ENCODE results near the gene CRTAP.
"Not testable (repeated sequence)": the region's sequence is repeated elsewhere in the genome, so short reads cannot be mapped to it uniquely, and the experiment has no call there.

The CRTAP gene

GRCh38 chr3:33089515-33089914 is 24.3 kb upstream of the CRTAP start:
- DNase-seq = no peak
- TF ChIP-seq POLR2A (IDR thresholded peaks at IDR 0.05; ENCODE audit: low read length) = no peak
- no peak for TF ChIP-seq GATA1 (IDR thresholded peaks at IDR 0.05; ENCODE audit: low read depth, low read length)

DNA sequence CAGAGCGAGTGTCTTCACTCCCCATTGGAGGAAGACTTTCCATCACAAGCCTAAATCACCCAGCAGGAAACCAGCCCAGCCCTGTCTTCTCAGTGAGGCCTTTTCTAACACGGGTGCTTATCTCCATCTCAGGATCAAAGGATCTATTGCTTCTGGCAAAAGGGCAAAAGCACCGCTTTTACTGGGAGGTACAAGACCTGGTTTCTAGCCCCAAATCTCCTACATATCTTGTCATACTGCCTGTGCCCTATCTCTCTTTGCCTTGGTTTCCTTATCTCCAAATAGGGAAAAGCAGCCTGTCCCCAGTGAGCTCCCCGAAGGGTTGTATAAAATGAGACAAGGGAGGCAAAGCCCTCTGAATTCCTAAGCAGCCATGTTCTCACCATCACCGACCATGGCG is 22.1 kb upstream of the CRTAP start:
- TF ChIP-seq GATA1 (IDR thresholded peaks at IDR 0.05; ENCODE audit: low read depth, low read length) (no peak), POLR2A (IDR thresholded peaks at IDR 0.05; ENCODE audit: low read length) (no peak)
- DNase-seq = peak; percentile 52 to 80

GRCh38 chr3:33092496-33093254 is 21.1 kb upstream of the CRTAP start:
- no peak for TF ChIP-seq POLR2A (IDR thresholded peaks at IDR 0.05; ENCODE audit: low read length)
- no peak for TF ChIP-seq GATA1 (IDR thresholded peaks at IDR 0.05; ENCODE audit: low read depth, low read length)
- DNase-seq = peak in 1 of 2 experiments; percentile 7

- TF ChIP-seq GATA1 (IDR thresholded peaks at IDR 0.05; ENCODE audit: low read depth, low read length) (no peak), POLR2A (IDR thresholded peaks at IDR 0.05; ENCODE audit: low read length) (no peak)
- peak; percentile 44 to 59 for DNase-seq
Measured at GRCh38 chr3:33093847-33094246, 20.0 kb upstream of the CRTAP start.

- TF ChIP-seq GATA1 (IDR thresholded peaks at IDR 0.05; ENCODE audit: low read depth, low read length) = no peak
- no peak for TF ChIP-seq POLR2A (IDR thresholded peaks at IDR 0.05; ENCODE audit: low read length)
- peak in 1 of 2 experiments; percentile 43 for DNase-seq
Measured at GRCh38 chr3:33095436-33095835, 18.4 kb upstream of the CRTAP start.

- TF ChIP-seq GATA1 (IDR thresholded peaks at IDR 0.05; ENCODE audit: low read depth, low read length) = no peak
- no peak for TF ChIP-seq POLR2A (IDR thresholded peaks at IDR 0.05; ENCODE audit: low read length)
- peak; percentile 82 to 87 for DNase-seq
Measured at GRCh38 chr3:33096093-33096868, 17.5 kb upstream of the CRTAP start.

DNA sequence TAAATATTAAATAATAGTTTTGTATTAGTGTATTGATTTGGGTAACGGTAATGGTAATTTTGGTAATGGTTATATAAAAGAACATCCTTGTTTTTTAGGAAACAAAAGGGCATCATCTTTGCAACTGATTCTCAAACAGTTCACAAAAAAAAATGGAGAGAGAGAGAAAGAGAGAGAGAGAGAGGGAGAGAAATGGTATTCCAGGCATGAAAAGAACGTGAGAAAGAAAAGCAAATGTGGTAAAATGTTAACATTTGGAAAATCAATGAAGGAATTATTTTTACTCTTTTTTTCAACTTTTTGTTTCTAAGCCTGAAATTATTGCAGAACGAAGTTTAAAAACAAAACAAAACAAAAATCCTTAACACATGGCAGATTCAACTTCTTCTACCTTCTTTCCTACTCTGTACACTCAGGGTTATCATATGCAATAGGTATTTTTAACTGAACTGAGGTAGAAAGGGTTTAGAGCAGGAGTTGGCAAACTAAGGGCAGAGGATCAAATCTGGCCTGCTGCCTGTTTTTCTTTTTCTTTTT is 14.6 kb upstream of the CRTAP start:
- no peak for TF ChIP-seq GATA1 (IDR thresholded peaks at IDR 0.05; ENCODE audit: low read depth, low read length)
- TF ChIP-seq POLR2A (IDR thresholded peaks at IDR 0.05; ENCODE audit: low read length) = no peak
- DNase-seq = no peak

DNA sequence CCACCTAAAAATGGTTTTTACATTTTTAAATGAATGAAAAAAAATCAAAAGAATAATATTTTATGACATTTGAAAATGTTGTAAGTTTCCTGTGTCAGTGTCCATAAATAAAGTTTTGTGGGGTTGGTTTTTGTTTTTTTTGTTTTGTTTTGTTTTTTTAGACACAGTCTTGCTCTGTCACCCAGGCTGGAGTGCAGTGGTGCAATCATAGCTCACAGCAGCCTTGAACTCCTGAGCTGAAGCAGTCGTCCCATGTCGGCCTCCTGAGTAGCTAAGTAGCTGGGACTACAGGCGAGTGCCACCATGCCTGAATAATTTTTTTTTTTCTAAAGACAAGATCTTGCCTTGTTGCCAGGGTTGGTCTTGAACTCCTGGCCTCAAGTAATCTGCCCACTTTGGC is 14.1 kb upstream of the CRTAP start:
- peak in 1 of 2 experiments; percentile 23 for DNase-seq
- TF ChIP-seq GATA1 (IDR thresholded peaks at IDR 0.05; ENCODE audit: low read depth, low read length) = no peak
- no peak for TF ChIP-seq POLR2A (IDR thresholded peaks at IDR 0.05; ENCODE audit: low read length)

GRCh38 chr3:33100229-33100628 is 13.6 kb upstream of the CRTAP start:
- no peak for TF ChIP-seq GATA1 (IDR thresholded peaks at IDR 0.05; ENCODE audit: low read depth, low read length)
- no peak for TF ChIP-seq POLR2A (IDR thresholded peaks at IDR 0.05; ENCODE audit: low read length)
- DNase-seq = peak in 1 of 2 experiments; percentile 23

DNA sequence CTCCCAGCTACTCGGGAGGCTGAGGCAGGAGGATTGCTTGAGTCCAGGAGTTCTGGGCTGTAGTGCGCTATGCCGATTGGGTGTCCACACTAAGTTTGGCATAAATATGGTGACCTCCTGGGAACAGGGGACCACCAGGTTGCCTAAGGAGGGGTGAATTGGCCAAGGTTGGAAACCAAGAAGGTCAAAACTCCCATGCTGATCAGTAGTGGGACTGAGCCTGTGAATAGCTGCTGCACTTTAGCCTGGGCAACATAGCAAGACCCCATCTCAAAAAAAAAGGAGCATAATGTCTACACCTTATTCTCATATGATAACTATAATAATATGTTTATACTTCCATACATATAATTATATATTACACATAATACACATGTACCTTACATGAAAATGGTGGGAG is 10.8 kb upstream of the CRTAP start:
- no peak for DNase-seq
- TF ChIP-seq POLR2A (IDR thresholded peaks at IDR 0.05; ENCODE audit: low read length) (no peak), GATA1 (IDR thresholded peaks at IDR 0.05; ENCODE audit: low read depth, low read length) (no peak)

DNA sequence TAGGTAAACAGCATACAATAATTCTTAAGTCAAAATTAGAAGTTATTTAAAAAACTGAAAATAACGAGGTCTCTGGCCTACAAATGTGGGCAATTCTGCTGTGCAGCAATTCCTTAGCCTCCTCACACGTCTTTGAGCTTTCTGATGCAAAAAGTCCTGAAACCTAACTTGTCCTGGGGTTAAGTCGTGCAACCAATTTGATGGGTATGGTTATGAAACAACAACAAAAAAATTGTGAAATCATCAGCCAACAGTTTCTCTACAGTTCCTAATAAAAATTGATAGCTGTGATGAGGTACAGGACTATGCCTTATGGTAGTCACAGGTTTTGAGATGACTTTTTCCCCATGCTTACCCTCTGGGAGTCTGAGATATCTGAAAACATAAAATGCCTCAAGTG is 10.3 kb upstream of the CRTAP start:
- DNase-seq = no peak
- TF ChIP-seq POLR2A (IDR thresholded peaks at IDR 0.05; ENCODE audit: low read length) (no peak), GATA1 (IDR thresholded peaks at IDR 0.05; ENCODE audit: low read depth, low read length) (no peak)

GRCh38 chr3:33104803-33105202 is 9.0 kb upstream of the CRTAP start:
- TF ChIP-seq GATA1 (IDR thresholded peaks at IDR 0.05; ENCODE audit: low read depth, low read length) (no peak), POLR2A (IDR thresholded peaks at IDR 0.05; ENCODE audit: low read length) (no peak)
- no peak for DNase-seq

- DNase-seq = no peak
- TF ChIP-seq GATA1 (IDR thresholded peaks at IDR 0.05; ENCODE audit: low read depth, low read length) (no peak), POLR2A (IDR thresholded peaks at IDR 0.05; ENCODE audit: low read length) (no peak)
Measured at GRCh38 chr3:33105341-33105948, 8.4 kb upstream of the CRTAP start.

DNA sequence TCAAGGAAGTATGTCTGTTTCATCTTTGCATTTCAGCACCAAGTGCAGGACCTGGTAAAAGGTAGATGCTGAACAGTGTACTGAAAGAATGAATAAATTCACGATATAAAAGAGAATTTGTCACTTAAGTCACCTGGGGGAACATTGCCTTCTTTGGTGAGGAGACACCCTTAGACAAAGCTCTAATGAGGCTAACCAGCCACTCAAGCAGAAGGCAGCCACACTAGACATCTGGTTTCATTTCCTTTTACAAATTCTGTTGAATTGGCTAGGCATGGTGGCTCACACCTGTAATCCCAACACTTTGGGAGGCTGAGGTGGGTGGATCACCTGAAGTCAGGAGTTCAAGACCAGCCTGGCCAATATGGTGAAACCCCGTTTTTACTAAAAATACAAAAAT is 7.0 kb upstream of the CRTAP start:
- DNase-seq = not testable (repeated sequence)

Measured in erythroblast (primary cell).